Upper lobe of left lung (tissue), 4 donors: ENCODE results near the gene FDXACB1.

Experiments
- CTCF ChIP-seq, 6 experiments: fragments of 450-650 bp in 4 of 6; fragments of 200-600 bp in 2 of 6; sonication (generic) in 2 of 6; IDR thresholded peaks; one replicate each; pipeline ENCODE4 v1.5.1; 2016 to 2019; ENCODE audit warnings: antibody characterized with exemption in 6 of 6
- POLR2A ChIP-seq, 4 donors: fragments of 450-650 bp; IDR thresholded peaks; one replicate each; pipeline ENCODE4 v1.5.1; 2016 to 2017; ENCODE audit warnings: antibody characterized with exemption in 4 of 4, mild to moderate bottlenecking in 2 of 4

- TF ChIP-seq POLR2A (IDR thresholded peaks at IDR 0.05), result no peak
- TF ChIP-seq CTCF (IDR thresholded peaks at IDR 0.05), result no peak
These were observed 42.7 kb upstream of the FDXACB1 start for GRCh38 chr11:111921541-111922230.
